ENCODE data around the gene PRR18. TPM values are rescaled to one million over a fixed set of nuclear protein-coding genes. Genes with fewer than 3 reads are reported as not detected.

Gene PRR18
- total and polyA plus RNA-seq, 2 of the 8 experiments (the other 6 are each of a cell fraction or from before 2014, with no cell fraction given) = 0.08 to 0.19 TPM

- no peak overlapping the region for H4K5ac ChIP-seq (ENCODE audit: insufficient read length, low read depth, low read length)
- 89% methylated on average over 5 of the region's 5 CpGs; no CpG with 5 or more reads in 1 of the 2 experiments for WGBS, 2 experiments (ENCODE audit: extremely low coverage in 1 of 2, insufficient coverage in 1 of 2, insufficient read length in 1 of 2, insufficient replicate concordance in 2 of 2, low coverage in 1 of 2, low lambda C conversion rate in 2 of 2, missing lambda C conversion rate in 1 of 2)
- FAIRE-seq (no peak), DNase-seq (ENCODE audit: low read depth in 1 of 2, low spot score in 2 of 2) (no peak)
- H3K23ac ChIP-seq (ENCODE audit: insufficient read length) = no peak overlapping the region
- ChIA-PET CTCF (ENCODE audit: partially characterized antibody) (interaction anchor here (1.6 kb wide), 1 partner anchor 9 kb away, joined by 7 read pairs; no protein-coding TSS in a partner anchor), POLR2A (ENCODE audit: partially characterized antibody) (no interaction called here)
- H3K18ac ChIP-seq (ENCODE audit: extremely low read depth, low read length) = no peak overlapping the region
- no peak overlapping the region for H2AFZ ChIP-seq (ENCODE audit: low read length)
- no peak overlapping the region for H2BK120ac ChIP-seq (replicated peaks; ENCODE audit: low read depth, low read length)
- no peak overlapping the region for H4K91ac ChIP-seq (replicated peaks; ENCODE audit: insufficient read length, low read length)
- no peaks in the 10 kb centered on the region for H3K79me2 ChIP-seq (ENCODE audit: control insufficient read depth in 1 of 2, insufficient read depth in 2 of 2, low read length in 2 of 2)
- no peaks in the 10 kb centered on the region for H4K20me1 ChIP-seq (replicated peaks in 1 of 2; ENCODE audit: control insufficient read depth in 1 of 2, insufficient read depth in 2 of 2, low read length in 2 of 2)
- no peak overlapping the region for H3K56ac ChIP-seq (replicated peaks; ENCODE audit: insufficient read length, low read depth, low read length)
- H3K4me2 ChIP-seq (ENCODE audit: insufficient read depth in 1 of 2, low read depth in 2 of 2, low read length in 2 of 2) = no peak overlapping the region; a peak in 1 of 4 replicates
- H3K4me3 ChIP-seq (ENCODE audit: extremely low read depth in 1 of 4, insufficient read depth in 2 of 4, low read depth in 3 of 4, low read length in 4 of 4) = no peak overlapping the region
- no peak overlapping the region for H2BK12ac ChIP-seq (ENCODE audit: low read depth, low read length)
- no peaks in the 10 kb centered on the region for H3K9me3 ChIP-seq (ENCODE audit: insufficient read depth in 2 of 2, low read depth in 1 of 2, low read length in 1 of 2)
- H3K4ac ChIP-seq (replicated peaks; ENCODE audit: insufficient read length, low read depth, low read length) = no peak overlapping the region
- H2BK20ac ChIP-seq (ENCODE audit: low read length) = no peak overlapping the region
- H3K27me3 ChIP-seq (replicated peaks in 1 of 4; ENCODE audit: control insufficient read depth in 3 of 4, extremely low read depth in 1 of 4, insufficient read depth in 3 of 4, low read length in 3 of 4) = peaks cover 0 to 19% (median 15%) of the 10 kb centered on the region in 4 experiments; a peak in 6 of 7 replicates
- H3K27ac ChIP-seq (ENCODE audit: low read depth, low read length) = no peak overlapping the region
- no peak overlapping the region for H4K8ac ChIP-seq (ENCODE audit: extremely low read depth, insufficient read depth, low read length)
- H3K14ac ChIP-seq (ENCODE audit: insufficient read length) = no peak overlapping the region
- H2BK15ac ChIP-seq (ENCODE audit: low read length) = no peak overlapping the region
- peaks cover 0 to 6% (median 1%) of the 10 kb centered on the region in 4 experiments; a peak in 4 of 7 replicates for H3K4me1 ChIP-seq (replicated peaks in 1 of 4; ENCODE audit: control insufficient read depth in 3 of 4, insufficient read depth in 4 of 4, low read length in 3 of 4)
- no peaks in the 10 kb centered on the region for H3K23me2 ChIP-seq (ENCODE audit: low read depth, low read length)
- no peak overlapping the region for H2AK5ac ChIP-seq (ENCODE audit: low read depth, low read length)
- no peaks in the 10 kb centered on the region for H3K36me3 ChIP-seq (ENCODE audit: control insufficient read depth in 2 of 4, insufficient read depth in 4 of 4, low read length in 3 of 4)
- no peak overlapping the region for H2BK5ac ChIP-seq (ENCODE audit: low read depth, low read length)
- no peak overlapping the region for H3K9ac ChIP-seq (replicated peaks in 1 of 4; ENCODE audit: extremely low read depth in 1 of 4, low read depth in 3 of 4, low read length in 3 of 4)
- H3K79me1 ChIP-seq (ENCODE audit: low read depth, low read length) = no peaks in the 10 kb centered on the region
- no peak for TF ChIP-seq RAD21 (IDR thresholded peaks at IDR 0.05 in 1 of 2, conservative IDR thresholded peaks at IDR 0.05 in 1 of 2; ENCODE audit: low read depth in 2 of 2, low read length in 2 of 2)
- no peak for TF ChIP-seq KDM1A (IDR thresholded peaks at IDR 0.05; ENCODE audit: borderline replicate concordance, low read length)
- no peak for TF ChIP-seq RNF2 (IDR thresholded peaks at IDR 0.05; ENCODE audit: borderline replicate concordance, low read depth, low read length, missing control alignments, poor library complexity, severe bottlenecking)
- TF ChIP-seq GTF2F1 (IDR thresholded peaks at IDR 0.05; ENCODE audit: borderline replicate concordance, low read depth, low read length) = no peak
- TF ChIP-seq SP2 (IDR thresholded peaks at IDR 0.05; ENCODE audit: low read length) = no peak
- no peak for TF ChIP-seq CBX5 (IDR thresholded peaks at IDR 0.05; ENCODE audit: low read depth, low read length)
Measured at GRCh38 chr6:166267526-166267925, 40.7 kb downstream of the PRR18 start.

Data from H1 (cell line).